ENCODE measurements around the gene KRTAP5-5.

GRCh38 chr11:1667121-1667850 is 37.7 kb downstream of the KRTAP5-5 start:
- TF ChIP-seq CTCF (IDR thresholded peaks at IDR 0.05; ENCODE audit: low read depth, low read length), result no peak
- TF ChIP-seq POLR2A (IDR thresholded peaks at IDR 0.05; ENCODE audit: extremely low read depth, insufficient read length), result no peak
- TF ChIP-seq MAX (IDR thresholded peaks at IDR 0.05; ENCODE audit: low read depth, low read length), result no peak
- TF ChIP-seq MYC (IDR thresholded peaks at IDR 0.05; ENCODE audit: low read depth, low read length), result no peak
